Muscle of leg (tissue), 11 donors: ENCODE measurements around the gene DRD3. TPM values are rescaled to one million over a fixed set of nuclear protein-coding genes. Genes with fewer than 3 reads are reported as not detected.

Experiments
- DNase-seq: peaks from one replicate; pipeline ENCODE4 v3.0.0; 2013
- H3K27ac ChIP-seq: one replicate; pipeline ENCODE4 v1.5.1; 2013; ENCODE audit warnings: mild to moderate bottlenecking, low read length, control low read depth
- H3K27me3 ChIP-seq: one replicate; pipeline ENCODE4 v1.6.1; 2013; ENCODE audit warnings: low read length; ENCODE audit not compliant: control insufficient read depth, insufficient read depth
- H3K36me3 ChIP-seq: one replicate; pipeline ENCODE4 v1.6.1; 2013; ENCODE audit warnings: low read length; ENCODE audit not compliant: control insufficient read depth, insufficient read depth
- H3K4me1 ChIP-seq: one replicate; pipeline ENCODE4 v1.6.1; 2013; ENCODE audit warnings: low read length; ENCODE audit not compliant: control insufficient read depth, insufficient read depth
- H3K4me3 ChIP-seq: one replicate; pipeline ENCODE4 v1.5.1; 2013; ENCODE audit warnings: low read length, control low read depth
- H3K9me3 ChIP-seq: replicated peaks from 2 replicates; pipeline ENCODE4 v1.6.1; 2013; ENCODE audit warnings: low read depth, low read length; ENCODE audit not compliant: control insufficient read depth
- WGBS: methylation state at CpG from one replicate; pipeline ENCODE4 v1.1.5; 2013; ENCODE audit warnings: missing lambda C conversion rate; ENCODE audit not compliant: insufficient coverage; 5-methylcytosine and 5-hydroxymethylcytosine counted together
- polyA plus RNA-seq, 8 donors: library from polyadenylated mRNA; unstranded; fragments of 120-200 nt; gene quantifications; one replicate each; pipeline versions ENCODE4 v1.2.1 to v1.2.3, GENCODE V29; 2013; ENCODE audit warnings: inconsistent platforms in 1 of 8, low replicate concordance in 1 of 8; ENCODE audit not compliant: insufficient read length in 8 of 8, insufficient read depth in 1 of 8
- total RNA-seq: library from RNA; stranded (reverse); fragments of 120-200 nt; gene quantifications from one replicate; pipeline ENCODE4 v1.2.4, GENCODE V29; 2013

The DRD3 gene
- total and polyA plus RNA-seq, 9 donors: 0.10 TPM; not detected in 8

DNA sequence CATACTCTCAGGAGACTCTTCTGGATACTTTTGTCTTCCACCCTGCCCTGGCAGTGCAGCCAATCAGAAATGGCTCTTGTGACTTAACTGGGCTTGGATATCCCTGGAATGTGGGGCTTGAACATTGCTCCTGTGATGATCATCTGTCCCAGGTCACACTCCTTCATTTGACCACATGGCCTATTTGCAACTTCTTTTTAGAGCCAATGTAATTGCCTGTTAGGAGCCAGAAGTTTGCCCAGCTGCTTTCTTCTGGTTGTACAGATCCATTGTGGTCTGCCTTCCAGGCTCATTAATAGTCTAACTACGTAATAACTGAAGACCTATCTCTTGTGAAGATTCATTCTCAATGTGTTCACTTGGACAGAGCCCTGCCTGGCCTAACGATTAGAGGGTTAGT is 92.5 kb downstream of the DRD3 start:
- Histone ChIP-seq H3K27me3 (no peaks in the 10 kb centered on the region), H3K36me3 (peaks cover 25% of the 10 kb centered on the region), H3K9me3 (no peaks in the 10 kb centered on the region), H3K27ac (no peak overlapping the region), H3K4me1 (no peaks in the 10 kb centered on the region), H3K4me3 (no peak overlapping the region)
- DNase-seq: no peak
- WGBS: no CpG with 5 or more reads among the region's 2 CpGs

DNA sequence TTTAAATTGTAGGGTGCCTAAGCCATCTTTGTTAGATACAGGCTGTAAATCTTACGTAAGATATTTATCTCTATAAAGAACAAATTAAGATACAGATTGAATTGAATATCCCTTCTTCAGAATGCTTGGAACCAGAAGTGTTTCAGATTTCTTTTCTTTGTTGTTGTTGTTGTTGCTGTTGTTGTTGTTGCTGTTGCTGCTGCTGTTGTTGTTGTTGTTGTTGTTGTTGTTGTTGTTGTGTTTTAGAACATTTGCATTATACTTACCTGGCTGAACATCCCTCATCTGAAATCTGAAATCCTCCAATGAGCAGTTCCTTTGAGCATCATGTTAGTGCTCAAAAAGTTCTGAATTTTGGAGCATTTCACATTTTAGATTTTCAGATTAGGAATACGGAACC is 95.7 kb downstream of the DRD3 start:
- Histone ChIP-seq H3K9me3 (no peaks in the 10 kb centered on the region), H3K4me1 (no peaks in the 10 kb centered on the region), H3K27ac (no peak overlapping the region), H3K4me3 (no peak overlapping the region), H3K36me3 (peaks cover 45% of the 10 kb centered on the region), H3K27me3 (no peaks in the 10 kb centered on the region)
- no peak for DNase-seq
- no CpG with 5 or more reads among the region's 2 CpGs for WGBS

DNA sequence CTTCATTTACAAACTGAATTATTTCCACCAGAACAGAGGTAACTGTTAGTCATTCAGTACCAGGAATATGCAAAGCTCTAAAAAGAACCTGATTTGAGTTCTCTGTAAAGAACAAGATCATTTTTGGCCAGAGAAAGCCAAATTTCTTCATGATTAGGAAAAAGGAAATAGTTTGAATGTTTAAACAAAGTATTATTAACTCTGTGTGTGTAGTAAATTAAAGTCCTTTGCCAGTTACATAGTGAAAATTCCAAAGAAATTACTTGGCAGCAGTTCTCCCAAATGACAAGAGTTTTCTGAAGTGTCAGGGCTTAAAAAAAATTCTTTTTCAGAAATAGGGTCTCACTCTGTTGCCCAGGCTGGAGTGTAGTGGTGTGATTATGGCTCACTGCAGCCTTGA is 97.8 kb downstream of the DRD3 start:
- no peak for DNase-seq
- no peaks in the 10 kb centered on the region for H3K9me3 ChIP-seq
- peaks cover 51% of the 10 kb centered on the region for H3K36me3 ChIP-seq
- H3K27ac ChIP-seq: no peak overlapping the region
- no peak overlapping the region for H3K4me3 ChIP-seq
- no peaks in the 10 kb centered on the region for H3K27me3 ChIP-seq
- no peaks in the 10 kb centered on the region for H3K4me1 ChIP-seq

DNA sequence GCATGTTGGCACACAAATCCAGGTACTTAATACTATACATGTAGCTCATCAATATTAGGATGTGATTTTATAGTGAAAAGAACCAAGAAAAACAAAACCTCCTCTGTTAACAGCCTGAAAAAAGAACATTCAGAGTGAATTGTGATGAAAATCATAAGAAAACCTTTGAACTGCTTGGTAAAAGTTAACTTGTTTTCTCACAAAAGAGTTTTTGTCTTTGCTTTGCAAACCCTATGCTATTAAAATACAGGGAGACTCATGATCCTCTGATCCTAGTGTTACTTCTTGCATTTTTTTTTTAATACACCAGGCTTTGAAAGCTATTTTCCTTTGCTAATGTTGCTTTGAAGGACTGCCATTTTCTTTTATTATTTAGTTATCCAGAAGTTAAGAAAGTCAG is 98.7 kb downstream of the DRD3 start:
- Histone ChIP-seq H3K9me3 (no peaks in the 10 kb centered on the region), H3K27me3 (no peaks in the 10 kb centered on the region), H3K36me3 (peaks cover 48% of the 10 kb centered on the region), H3K4me3 (no peak overlapping the region), H3K4me1 (no peaks in the 10 kb centered on the region), H3K27ac (no peak overlapping the region)
- no peak for DNase-seq

DNA sequence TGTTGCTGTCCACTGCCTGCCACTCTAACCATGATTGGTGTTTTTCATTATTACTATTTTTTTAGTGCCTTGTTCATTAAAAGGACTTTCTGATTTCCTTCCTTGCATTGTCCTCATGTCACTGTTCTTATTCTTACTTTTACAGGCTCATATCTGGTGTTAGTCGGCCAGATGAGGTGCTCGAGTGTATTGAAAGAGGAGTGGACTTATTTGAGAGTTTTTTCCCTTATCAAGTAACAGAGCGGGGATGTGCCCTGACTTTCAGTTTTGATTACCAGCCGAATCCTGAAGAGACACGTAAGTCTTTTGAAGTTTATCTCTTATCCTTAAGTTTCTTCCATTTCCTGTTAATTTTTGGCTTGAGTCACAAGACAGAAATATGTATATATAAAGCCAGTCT is 99.1 kb downstream of the DRD3 start:
- H3K4me1 ChIP-seq: no peaks in the 10 kb centered on the region
- no peak overlapping the region for H3K27ac ChIP-seq
- DNase-seq: no peak
- peaks cover 48% of the 10 kb centered on the region for H3K36me3 ChIP-seq
- WGBS: no CpG with 5 or more reads among the region's 5 CpGs
- no peaks in the 10 kb centered on the region for H3K9me3 ChIP-seq
- no peaks in the 10 kb centered on the region for H3K27me3 ChIP-seq
- no peak overlapping the region for H3K4me3 ChIP-seq

DNA sequence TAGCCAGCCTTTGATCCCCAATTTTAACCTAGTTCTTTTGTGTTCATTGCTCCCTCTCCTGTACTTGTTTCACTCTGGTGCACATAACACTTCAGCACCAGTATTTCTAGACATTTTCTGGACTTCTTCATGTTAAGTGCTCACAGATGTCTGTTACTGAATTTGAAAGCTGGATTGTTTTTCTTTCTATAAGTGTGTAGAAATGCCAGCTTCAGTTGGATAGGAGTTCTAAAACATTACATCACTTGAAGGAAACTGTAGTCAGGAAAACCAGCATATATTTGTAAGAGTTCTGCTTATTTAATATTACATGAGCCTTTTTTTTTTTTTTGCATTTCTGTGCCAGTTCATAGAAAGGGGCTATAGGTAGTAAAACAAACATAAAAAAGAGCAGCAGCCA is 100.7 kb downstream of the DRD3 start:
- peak; percentile 46 for DNase-seq
- Histone ChIP-seq H3K9me3 (no peaks in the 10 kb centered on the region), H3K4me1 (no peaks in the 10 kb centered on the region), H3K27ac (no peak overlapping the region), H3K27me3 (no peaks in the 10 kb centered on the region), H3K36me3 (peaks cover 57% of the 10 kb centered on the region), H3K4me3 (no peak overlapping the region)

Other genes starting within 250 kb of the DRD3 start
- gene ZDHHC23, start 231.0 kb downstream of the DRD3 start, total RNA-seq: 0.93 TPM
- gene ZDHHC23, start 231.0 kb downstream of the DRD3 start, polyA plus RNA-seq: 1 to 10 TPM in 2 of 8 donors, under 1 TPM in 6; 0.68 to 1.2 (median 0.88) TPM
- gene CCDC191, start 122.5 kb downstream of the DRD3 start, total RNA-seq: 2.3 TPM
- gene CCDC191, start 122.5 kb downstream of the DRD3 start, polyA plus RNA-seq: 1 to 10 TPM; 2.8 to 5.1 (median 3.5) TPM
- 16.6 TPM for gene QTRT2, start 122.3 kb downstream of the DRD3 start, total RNA-seq
- gene QTRT2, start 122.3 kb downstream of the DRD3 start, polyA plus RNA-seq: 10 to 100 TPM in 6 of 8 donors, 1 to 10 TPM in 2; 9.3 to 15.7 (median 10.8) TPM
- 0.04 TPM for gene ZNF80, start 58.5 kb upstream of the DRD3 start, total RNA-seq
- under 1 TPM in 2 of 8 donors, not detected in 6; 0.05 to 0.08 TPM for gene ZNF80, start 58.5 kb upstream of the DRD3 start, polyA plus RNA-seq
- gene TIGIT, start 115.0 kb upstream of the DRD3 start, total RNA-seq: 0.09 TPM
- under 1 TPM in 3 of 8 donors, not detected in 5; 0.09 to 0.12 (median 0.12) TPM for gene TIGIT, start 115.0 kb upstream of the DRD3 start, polyA plus RNA-seq